ENCODE measurements around the gene RNF138.
A peak's percentile ranks its signal among the peaks of the same experiment; 100 is the strongest.
"Not testable (repeated sequence)": the region's sequence is repeated elsewhere in the genome, so short reads cannot be mapped to it uniquely, and the experiment has no call there.

RNF138 gene, protein sequence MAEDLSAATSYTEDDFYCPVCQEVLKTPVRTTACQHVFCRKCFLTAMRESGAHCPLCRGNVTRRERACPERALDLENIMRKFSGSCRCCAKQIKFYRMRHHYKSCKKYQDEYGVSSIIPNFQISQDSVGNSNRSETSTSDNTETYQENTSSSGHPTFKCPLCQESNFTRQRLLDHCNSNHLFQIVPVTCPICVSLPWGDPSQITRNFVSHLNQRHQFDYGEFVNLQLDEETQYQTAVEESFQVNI

DNA sequence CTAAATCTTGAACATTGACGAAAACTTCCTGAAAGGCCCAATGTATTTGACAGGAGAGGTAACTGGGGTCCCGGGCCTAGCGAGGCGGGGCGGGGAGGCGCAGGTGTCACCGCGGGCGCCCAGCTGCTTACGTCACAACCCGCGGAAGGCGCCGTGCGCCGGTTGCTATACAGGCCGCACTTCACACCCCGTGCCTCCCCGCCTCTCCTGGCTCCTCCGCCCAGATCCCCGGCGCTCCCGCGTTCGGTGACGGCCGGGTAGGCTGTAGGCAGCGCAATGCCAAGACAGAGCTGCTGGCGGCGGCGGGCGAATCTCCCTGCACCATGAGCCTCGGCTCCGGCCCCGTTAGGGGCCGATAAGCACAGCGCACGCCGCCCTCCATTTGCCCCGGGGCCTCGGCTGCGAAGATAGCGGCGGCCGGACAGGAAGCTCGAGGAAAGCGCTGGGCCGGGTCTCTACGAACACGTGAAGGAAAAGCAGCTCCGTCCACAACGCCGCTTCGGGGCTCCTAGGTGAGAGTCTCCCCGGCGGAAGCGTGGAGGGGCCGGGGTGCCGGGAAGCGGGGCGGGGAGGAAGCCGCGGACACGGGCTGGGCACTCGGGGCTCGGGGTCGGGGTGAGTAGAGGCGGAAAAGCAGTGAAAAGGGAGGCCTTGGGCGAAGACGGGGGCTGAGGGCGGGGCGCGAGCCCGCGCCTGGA, at the start of gene RNF138:
TSS of gene RNF138 (plus strand) at position 151 of the 698 bp plus-strand sequence. CDS start 903 bp downstream, outside the sequence.
- DNase-seq (ENCODE audit: low read depth in 3 of 3, low spot score in 1 of 3), result peak; percentile 51 to 70 (median 64)

GRCh38 chr18:32042337-32042736, 49.3 kb upstream of the RNF138 start:
- DNase-seq (ENCODE audit: low read depth in 3 of 3, low spot score in 1 of 3), result no peak

GRCh38 chr18:32048507-32049091, 43.1 kb upstream of the RNF138 start:
- no peak for DNase-seq (ENCODE audit: low read depth in 3 of 3, low spot score in 1 of 3)

GRCh38 chr18:32049393-32050171, 42.1 kb upstream of the RNF138 start:
- no peak for DNase-seq (ENCODE audit: low read depth in 3 of 3, low spot score in 1 of 3)

DNA sequence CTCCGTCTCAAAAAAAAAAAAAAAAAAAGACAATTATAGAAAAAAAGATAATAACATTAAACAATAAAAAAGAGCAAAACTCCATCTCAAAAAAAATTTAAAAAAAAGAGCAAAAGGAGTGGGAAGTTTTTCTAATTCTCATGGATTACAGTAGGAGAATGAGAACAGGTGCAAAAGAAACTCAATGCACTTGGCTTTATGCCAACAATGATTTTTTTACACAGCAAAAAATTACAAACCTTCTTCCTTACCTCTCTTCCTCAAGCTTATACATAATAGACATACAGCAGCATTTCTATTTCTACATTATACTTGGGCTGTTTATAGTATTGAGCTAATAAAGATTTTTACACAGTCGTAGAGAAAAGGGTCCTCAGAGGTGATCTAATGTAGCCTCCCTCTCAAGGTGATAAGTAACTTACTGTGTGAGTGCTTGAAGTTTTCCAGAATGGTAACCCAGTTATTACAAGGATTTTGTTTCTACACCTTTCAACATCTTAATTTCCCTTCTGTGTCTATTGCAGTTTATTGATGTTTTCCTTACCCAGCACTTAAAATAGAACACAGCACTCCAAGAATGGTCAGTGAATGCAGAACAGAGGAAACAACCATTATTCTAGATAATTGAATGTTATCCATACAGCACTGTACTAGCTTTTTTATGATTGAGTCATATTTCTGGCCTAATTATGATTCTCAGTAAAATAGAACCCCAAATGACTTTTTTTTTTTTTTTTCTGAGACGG, 34.9 kb upstream of the RNF138 start:
- no peak for DNase-seq (ENCODE audit: low read depth in 3 of 3, low spot score in 1 of 3)

- DNase-seq (ENCODE audit: low read depth in 3 of 3, low spot score in 1 of 3), result no peak
Measured at GRCh38 chr18:32057624-32058165, 34.0 kb upstream of the RNF138 start.

DNA sequence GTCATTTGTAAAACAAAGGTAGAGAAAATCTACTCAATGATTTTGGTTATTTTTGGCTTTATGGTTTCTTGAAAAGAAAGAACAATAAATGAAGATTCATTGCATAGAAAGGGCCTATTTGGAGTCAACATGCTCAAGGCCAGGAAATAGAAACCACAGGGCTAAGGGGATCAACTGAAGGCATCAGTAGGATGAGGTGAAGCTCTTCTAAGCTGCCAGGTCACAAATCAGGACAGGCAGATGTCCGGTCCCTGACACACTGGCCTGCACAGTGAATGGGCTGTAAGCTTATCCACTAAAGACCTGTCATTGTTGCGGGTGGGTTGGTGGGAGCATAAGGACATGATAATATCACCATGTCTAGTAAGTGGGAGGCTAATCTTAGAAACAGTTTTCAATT, 31.6 kb upstream of the RNF138 start:
- DNase-seq (ENCODE audit: low read depth in 3 of 3, low spot score in 1 of 3), result no peak

DNA sequence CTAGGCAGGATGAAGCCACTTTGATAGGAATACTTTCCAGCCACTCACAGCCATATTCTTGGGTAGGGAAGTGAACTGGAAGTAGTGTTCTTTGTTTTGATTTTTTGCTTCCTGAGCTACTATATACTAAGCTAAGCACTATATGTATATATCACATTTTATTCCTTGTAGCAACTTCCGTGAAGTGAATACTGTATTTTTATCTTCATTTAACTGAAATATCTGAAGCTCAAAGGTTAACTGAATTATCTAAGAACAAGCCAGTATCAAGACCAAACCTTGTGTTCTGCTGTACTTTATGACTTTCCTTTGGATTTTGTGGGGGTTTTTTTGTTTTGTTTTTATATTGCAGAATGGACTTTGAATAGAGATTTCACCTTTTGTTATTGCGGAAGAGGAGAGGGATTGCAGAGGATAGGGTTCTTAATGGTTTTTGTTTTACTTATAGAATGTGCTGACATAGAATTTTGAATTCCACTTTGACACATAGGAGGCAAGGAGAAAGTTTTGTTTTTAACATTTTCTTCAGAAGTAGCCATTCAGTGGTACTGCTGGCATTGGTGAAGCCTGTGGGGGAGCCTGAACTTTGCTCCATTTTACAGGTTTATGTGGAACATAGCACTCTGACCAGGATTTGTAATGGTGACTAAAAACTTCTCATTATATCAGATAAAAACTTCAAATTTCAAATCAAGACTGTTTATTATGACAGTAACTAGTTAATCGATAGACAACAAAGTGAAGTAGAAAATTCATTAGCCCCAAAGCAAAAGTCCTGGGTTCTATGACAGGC, 24.1 kb upstream of the RNF138 start:
- no peak for DNase-seq (ENCODE audit: low read depth in 3 of 3, low spot score in 1 of 3)

DNA sequence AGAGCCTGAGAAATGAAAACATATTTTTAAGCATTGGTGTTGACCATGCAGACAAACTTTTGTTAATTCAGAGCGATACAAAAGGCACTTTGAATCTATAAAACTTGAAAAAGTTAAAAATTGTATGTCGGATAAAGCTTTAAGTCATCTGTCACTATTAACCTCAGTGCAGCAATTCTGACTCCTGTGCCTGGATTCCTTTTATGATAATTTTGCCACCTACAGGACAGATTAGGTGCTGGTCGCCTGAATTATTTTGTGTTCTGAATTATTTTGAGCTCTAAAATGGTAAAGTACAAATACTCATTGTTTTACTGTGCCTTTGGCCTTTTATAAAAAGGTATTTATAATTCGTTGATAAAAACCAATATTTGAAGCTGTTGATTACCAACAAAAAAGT, 19.4 kb upstream of the RNF138 start:
- no peak for DNase-seq (ENCODE audit: low read depth in 3 of 3, low spot score in 1 of 3)

- DNase-seq (ENCODE audit: low read depth in 3 of 3, low spot score in 1 of 3), result no peak
Measured at GRCh38 chr18:32074206-32074605, 17.5 kb upstream of the RNF138 start.

- DNase-seq (ENCODE audit: low read depth in 3 of 3, low spot score in 1 of 3), result no peak
Measured at GRCh38 chr18:32078845-32079244, 12.8 kb upstream of the RNF138 start.

DNA sequence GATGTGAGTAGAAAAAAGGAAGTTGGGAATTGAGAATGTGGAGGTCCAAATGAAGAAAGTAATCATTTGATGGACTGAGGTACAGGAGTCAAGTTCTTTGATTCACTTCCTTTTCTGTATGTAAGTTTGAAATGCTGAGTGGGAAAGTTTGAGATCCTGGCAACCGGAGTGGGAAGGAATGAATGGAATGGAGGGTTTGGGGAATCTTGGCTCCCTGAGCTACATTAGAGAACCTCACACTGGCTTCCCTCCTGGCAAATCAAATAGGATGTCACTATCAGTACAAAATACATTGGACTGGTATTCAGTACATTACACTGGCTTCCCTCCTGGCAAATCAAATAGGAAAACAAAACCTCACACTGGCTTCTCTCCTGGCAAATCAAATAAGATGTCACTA, 9.8 kb upstream of the RNF138 start:
- DNase-seq (ENCODE audit: low read depth in 3 of 3, low spot score in 1 of 3), result no peak

GRCh38 chr18:32083781-32084180, 7.9 kb upstream of the RNF138 start:
- no peak for DNase-seq (ENCODE audit: low read depth in 3 of 3, low spot score in 1 of 3)

- DNase-seq (ENCODE audit: low read depth in 3 of 3, low spot score in 1 of 3), result no peak
Measured at GRCh38 chr18:32086881-32087280, 4.8 kb upstream of the RNF138 start.

DNA sequence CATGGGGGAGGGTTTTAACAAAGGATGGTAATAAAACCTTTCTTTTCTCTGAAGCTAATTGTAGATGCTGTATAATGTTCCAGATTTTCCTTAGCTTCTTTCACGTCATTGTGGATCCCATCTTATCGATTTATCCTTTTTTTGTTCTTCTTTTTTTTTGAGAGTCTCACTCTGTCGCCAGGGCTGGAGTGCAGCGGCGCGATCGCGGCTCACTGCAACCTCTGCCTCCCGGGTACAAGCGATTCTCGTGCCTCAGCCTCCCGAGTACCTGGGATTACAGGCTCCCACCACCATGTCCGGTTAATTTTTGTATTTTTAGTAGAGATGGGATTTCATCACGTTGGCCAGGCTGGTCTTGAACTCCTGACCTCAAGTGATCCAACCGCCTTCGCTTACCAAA, 843 bp upstream of the RNF138 start:
- DNase-seq (ENCODE audit: low read depth in 3 of 3, low spot score in 1 of 3), result not testable (repeated sequence)

GRCh38 chr18:32091325-32091723, 350 bp upstream of the RNF138 start:
- DNase-seq (ENCODE audit: low read depth in 3 of 3, low spot score in 1 of 3), result no peak

DNA sequence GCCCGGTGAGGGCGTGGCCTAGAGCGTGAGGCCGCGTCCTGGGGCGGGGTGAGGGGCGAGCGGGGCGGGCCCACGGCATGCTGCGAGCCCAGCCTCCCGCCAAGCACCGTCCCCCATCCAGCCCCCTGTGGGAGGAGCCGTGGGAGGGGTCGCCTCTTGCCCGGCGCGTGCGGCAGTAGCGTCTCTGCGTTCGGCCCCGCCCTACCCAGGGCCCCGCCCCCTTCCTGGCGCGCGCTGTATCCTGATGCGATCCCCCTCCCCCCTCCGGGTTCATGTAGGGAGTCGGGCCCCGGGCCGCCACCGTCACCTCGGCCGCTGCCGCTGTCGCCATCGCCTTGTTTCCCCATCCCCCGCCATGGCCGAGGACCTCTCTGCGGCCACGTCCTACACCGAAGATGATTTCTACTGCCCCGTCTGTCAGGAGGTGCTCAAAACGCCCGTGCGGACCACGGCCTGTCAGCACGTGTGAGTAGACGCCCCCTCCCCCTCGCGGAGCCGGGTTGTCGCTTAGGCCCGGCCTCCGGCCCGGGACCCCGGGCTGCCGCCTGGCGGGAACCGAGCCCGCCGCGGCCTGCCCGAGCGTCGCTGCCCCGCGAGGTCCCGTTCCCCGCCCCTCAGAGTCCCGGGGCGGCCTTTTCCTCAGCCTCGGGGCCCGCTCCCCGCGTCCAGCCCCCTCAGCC, 888 bp downstream of the RNF138 start:
- DNase-seq (ENCODE audit: low read depth in 3 of 3, low spot score in 1 of 3), result peak; percentile 98 to 100 (median 99)

DNA sequence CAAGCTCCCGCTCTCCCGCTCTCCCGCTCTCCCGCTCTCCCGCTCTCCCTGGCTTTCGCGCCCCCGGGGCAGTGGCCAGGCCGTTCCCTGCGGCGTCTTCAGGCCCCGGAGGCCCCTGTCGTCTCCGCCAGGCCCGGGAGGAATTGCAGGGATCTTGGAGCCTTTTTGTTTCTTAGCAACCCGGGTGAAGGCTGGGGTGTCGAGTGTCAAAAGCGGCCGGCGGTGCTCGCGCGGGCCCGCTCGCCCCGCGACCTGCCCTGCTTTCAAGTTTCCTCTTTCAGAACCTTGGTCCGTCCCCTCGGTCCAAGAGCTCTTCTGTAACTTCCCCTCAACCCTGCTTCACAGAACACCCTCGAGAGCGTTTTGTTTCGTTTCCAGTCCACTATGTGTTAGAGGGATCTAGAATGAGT, 1.4 kb downstream of the RNF138 start:
- DNase-seq (ENCODE audit: low read depth in 3 of 3, low spot score in 1 of 3), result peak in 1 of 3 donors; percentile 8

- no peak for DNase-seq (ENCODE audit: low read depth in 3 of 3, low spot score in 1 of 3)
Measured at GRCh38 chr18:32093523-32093922, 1.8 kb downstream of the RNF138 start.

All from stimulated activated CD4-positive, alpha-beta T cell treated with anti-CD3 and anti-CD28 coated beads, TNF-alpha, amount 100 ng/mL, for 1 hour (primary cell).